ENCODE data around the gene SRSF10. TPM values are rescaled to one million over a fixed set of nuclear protein-coding genes. Genes with fewer than 3 reads are reported as not detected.

Gene SRSF10
- total and polyA plus RNA-seq, 2 of the 8 experiments (the other 6 are each of a cell fraction or from before 2014, with no cell fraction given): 155 to 194 TPM

DNA sequence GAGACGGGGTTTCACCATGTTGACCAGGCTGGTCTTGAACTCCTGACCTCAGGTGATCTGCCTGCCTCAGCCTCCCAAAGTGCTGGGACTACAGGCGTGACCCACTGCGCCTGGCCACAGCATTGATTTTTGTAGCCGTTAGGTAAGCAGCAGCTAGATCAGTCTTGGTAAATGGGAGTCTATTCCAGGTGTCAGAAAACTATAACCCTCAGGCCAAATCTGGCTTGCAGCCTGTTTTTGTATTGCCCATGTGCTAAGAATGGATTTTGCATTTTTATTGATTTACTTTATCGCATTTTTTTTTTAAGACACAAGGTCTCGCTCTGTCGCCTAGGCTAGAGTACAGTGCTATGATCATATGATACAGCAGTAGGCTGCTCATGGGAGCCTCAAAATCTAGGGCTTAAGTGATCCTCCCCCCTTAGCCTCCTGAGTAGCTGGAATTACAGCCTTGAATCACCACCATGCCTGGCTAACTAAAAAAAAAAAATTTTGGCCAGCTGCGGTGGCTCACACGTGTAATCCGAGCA, 16.6 kb upstream of the SRSF10 start:
- Histone ChIP-seq H2AFZ (ENCODE audit: low read length) (no peak overlapping the region), H4K91ac (replicated peaks; ENCODE audit: insufficient read length, low read length) (no peak overlapping the region), H4K20me1 (replicated peaks in 1 of 2; ENCODE audit: control insufficient read depth in 1 of 2, insufficient read depth in 2 of 2, low read length in 2 of 2) (no peaks in the 10 kb centered on the region), H4K5ac (ENCODE audit: insufficient read length, low read depth, low read length) (no peak overlapping the region), H3K27me3 (replicated peaks in 1 of 4; ENCODE audit: control insufficient read depth in 3 of 4, extremely low read depth in 1 of 4, insufficient read depth in 3 of 4, low read length in 3 of 4) (no peaks in the 10 kb centered on the region), H2BK12ac (ENCODE audit: low read depth, low read length) (no peak overlapping the region), H3K4ac (replicated peaks; ENCODE audit: insufficient read length, low read depth, low read length) (no peak overlapping the region), H3K56ac (replicated peaks; ENCODE audit: insufficient read length, low read depth, low read length) (no peak overlapping the region), H2BK20ac (ENCODE audit: low read length) (0 out of 2 replicates have a peak overlapping the region, but pooled peaks have one; percentile 61), H2BK15ac (ENCODE audit: low read length) (no peak overlapping the region), H4K8ac (ENCODE audit: extremely low read depth, insufficient read depth, low read length) (no peak overlapping the region), H3K79me2 (ENCODE audit: control insufficient read depth in 1 of 2, insufficient read depth in 2 of 2, low read length in 2 of 2) (no peaks in the 10 kb centered on the region), H3K9me3 (ENCODE audit: insufficient read depth in 2 of 2, low read depth in 1 of 2, low read length in 1 of 2) (no peaks in the 10 kb centered on the region), H3K23me2 (ENCODE audit: low read depth, low read length) (no peaks in the 10 kb centered on the region), H3K4me2 (ENCODE audit: insufficient read depth in 1 of 2, low read depth in 2 of 2, low read length in 2 of 2) (no peak overlapping the region), H2BK120ac (replicated peaks; ENCODE audit: low read depth, low read length) (no peak overlapping the region), H3K4me3 (ENCODE audit: extremely low read depth in 1 of 4, insufficient read depth in 2 of 4, low read depth in 3 of 4, low read length in 4 of 4) (no peak overlapping the region), H3K79me1 (ENCODE audit: low read depth, low read length) (no peaks in the 10 kb centered on the region), H3K9ac (replicated peaks in 1 of 4; ENCODE audit: extremely low read depth in 1 of 4, low read depth in 3 of 4, low read length in 3 of 4) (no peak overlapping the region), H3K14ac (ENCODE audit: insufficient read length) (no peak overlapping the region), H3K27ac (ENCODE audit: low read depth, low read length) (no peak overlapping the region), H2AK5ac (ENCODE audit: low read depth, low read length) (no peak overlapping the region), H2BK5ac (ENCODE audit: low read depth, low read length) (no peak overlapping the region), H3K36me3 (ENCODE audit: control insufficient read depth in 2 of 4, insufficient read depth in 4 of 4, low read length in 3 of 4) (no peaks in the 10 kb centered on the region), H3K4me1 (replicated peaks in 1 of 4; ENCODE audit: control insufficient read depth in 3 of 4, insufficient read depth in 4 of 4, low read length in 3 of 4) (no peaks in the 10 kb centered on the region), H3K18ac (ENCODE audit: extremely low read depth, low read length) (no peak overlapping the region), H3K23ac (ENCODE audit: insufficient read length) (no peak overlapping the region)
- ChIA-PET POLR2A (ENCODE audit: partially characterized antibody) (interaction anchor here (1.5 kb wide), 1 partner anchor 21 kb away, joined by 4 read pairs; no protein-coding TSS in a partner anchor), CTCF (ENCODE audit: partially characterized antibody) (interaction anchor here (0.8 to 0.9 kb wide), 2 partner anchors 31 to 33 kb away, joined by 3 to 5 read pairs; no protein-coding TSS in a partner anchor)
- 80% methylated on average over 10 of the region's 10 CpGs; no CpG with 5 or more reads in 1 of the 2 experiments for WGBS, 2 experiments (ENCODE audit: extremely low coverage in 1 of 2, insufficient coverage in 1 of 2, insufficient read length in 1 of 2, insufficient replicate concordance in 2 of 2, low coverage in 1 of 2, low lambda C conversion rate in 2 of 2, missing lambda C conversion rate in 1 of 2)
- TF ChIP-seq CBX5 (IDR thresholded peaks at IDR 0.05; ENCODE audit: low read depth, low read length) (no peak), BCL11A (IDR thresholded peaks at IDR 0.05; ENCODE audit: low read depth in 2 of 2, low read length in 2 of 2) (no peak), TBP (IDR thresholded peaks at IDR 0.05; ENCODE audit: low read depth, low read length) (no peak), EP300 (IDR thresholded peaks at IDR 0.05; ENCODE audit: borderline replicate concordance in 1 of 2, low read depth in 2 of 2, low read length in 2 of 2) (no peak), HDAC6 (IDR thresholded peaks at IDR 0.05; ENCODE audit: low read depth, low read length) (no peak), SAP30 (IDR thresholded peaks at IDR 0.05; ENCODE audit: insufficient read depth, insufficient replicate concordance, low read length) (no peak), SUZ12 (IDR thresholded peaks at IDR 0.05; ENCODE audit: low read length) (no peak), CHD2 (IDR thresholded peaks at IDR 0.05; ENCODE audit: low read length) (no peak)
- TF ChIP-seq, protein P1, sequence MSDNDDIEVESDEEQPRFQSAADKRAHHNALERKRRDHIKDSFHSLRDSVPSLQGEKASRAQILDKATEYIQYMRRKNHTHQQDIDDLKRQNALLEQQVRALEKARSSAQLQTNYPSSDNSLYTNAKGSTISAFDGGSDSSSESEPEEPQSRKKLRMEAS (IDR thresholded peaks at IDR 0.05): no peak
- FAIRE-seq: no peak
- no peak for DNase-seq (ENCODE audit: low read depth in 1 of 2, low spot score in 2 of 2)

Measured in H1 (cell line).